Type B pancreatic cell (in vitro differentiated cells): ENCODE results near the gene SPOCK3. TPM values are rescaled to one million over a fixed set of nuclear protein-coding genes. Genes with fewer than 3 reads are reported as not detected.

Source experiments
- DNase-seq: peaks from one replicate; pipeline ENCODE4 v3.0.0; 2021; ENCODE audit warnings: mixed read lengths; ENCODE audit not compliant: unreplicated experiment; ENCODE audit errors: extremely low spot score
- H3K27ac Mint-ChIP-seq: 2 replicates; pipeline ENCODE4 v1.8.0; 2021; ENCODE audit warnings: mild to moderate bottlenecking, mixed read lengths
- H3K27me3 Mint-ChIP-seq: 2 replicates; pipeline ENCODE4 v1.8.0; 2021; ENCODE audit warnings: mixed read lengths
- H3K36me3 Mint-ChIP-seq: 2 replicates; pipeline ENCODE4 v1.8.0; 2021; ENCODE audit warnings: mixed read lengths
- H3K4me1 Mint-ChIP-seq: one replicate; pipeline ENCODE4 v1.8.0; 2021; ENCODE audit warnings: mixed read lengths; ENCODE audit not compliant: unreplicated experiment
- H3K4me3 Mint-ChIP-seq: 2 replicates; pipeline ENCODE4 v1.8.0; 2021; ENCODE audit warnings: mild to moderate bottlenecking, mixed read lengths
- H3K9me3 Mint-ChIP-seq: 2 replicates; pipeline ENCODE4 v1.8.0; 2021; ENCODE audit warnings: mixed read lengths
- CTCF ChIP-seq: fragments of 200-600 bp; sonication (generic); conservative IDR thresholded peaks from 2 replicates; pipeline ENCODE4 v1.5.0; 2021; ENCODE audit warnings: antibody characterized with exemption, mild to moderate bottlenecking
- total RNA-seq: library from RNA; stranded (reverse); gene quantifications from 2 replicates; pipeline ENCODE4 v1.2.1, GENCODE V29; 2021; ENCODE audit warnings: low replicate concordance

Gene SPOCK3
- total RNA-seq, 1 donor from 2014 or later: 7.1 TPM

GRCh38 chr4:167111092-167111491, 123.2 kb downstream of the SPOCK3 start:
- no peak overlapping the region for H3K4me3 Mint-ChIP-seq
- no peaks in the 10 kb centered on the region for H3K27me3 Mint-ChIP-seq
- H3K4me1 Mint-ChIP-seq: no peaks in the 10 kb centered on the region
- H3K36me3 Mint-ChIP-seq: no peaks in the 10 kb centered on the region
- no peaks in the 10 kb centered on the region for H3K9me3 Mint-ChIP-seq
- H3K27ac Mint-ChIP-seq: no peak overlapping the region
- TF ChIP-seq CTCF: no peak
- DNase-seq: no peak

GRCh38 chr4:167109859-167110258, 124.4 kb downstream of the SPOCK3 start:
- no peak for TF ChIP-seq CTCF
- no peaks in the 10 kb centered on the region for H3K9me3 Mint-ChIP-seq
- DNase-seq: no peak
- no peak overlapping the region for H3K4me3 Mint-ChIP-seq
- no peak overlapping the region for H3K27ac Mint-ChIP-seq
- no peaks in the 10 kb centered on the region for H3K27me3 Mint-ChIP-seq
- no peaks in the 10 kb centered on the region for H3K4me1 Mint-ChIP-seq
- no peaks in the 10 kb centered on the region for H3K36me3 Mint-ChIP-seq

- no peaks in the 10 kb centered on the region for H3K36me3 Mint-ChIP-seq
- no peak for DNase-seq
- no peak overlapping the region for H3K4me3 Mint-ChIP-seq
- H3K27me3 Mint-ChIP-seq: no peaks in the 10 kb centered on the region
- H3K9me3 Mint-ChIP-seq: no peaks in the 10 kb centered on the region
- no peak overlapping the region for H3K27ac Mint-ChIP-seq
- H3K4me1 Mint-ChIP-seq: no peaks in the 10 kb centered on the region
- TF ChIP-seq CTCF: no peak
These were observed 128.4 kb downstream of the SPOCK3 start for GRCh38 chr4:167105857-167106256.

GRCh38 chr4:167102475-167102874, 131.8 kb downstream of the SPOCK3 start:
- Mint-ChIP-seq H3K27me3 (no peaks in the 10 kb centered on the region), H3K9me3 (no peaks in the 10 kb centered on the region), H3K36me3 (no peaks in the 10 kb centered on the region), H3K27ac (no peak overlapping the region), H3K4me1 (no peaks in the 10 kb centered on the region), H3K4me3 (no peak overlapping the region)
- DNase-seq: no peak
- no peak for TF ChIP-seq CTCF

- Mint-ChIP-seq H3K4me1 (no peaks in the 10 kb centered on the region), H3K9me3 (no peaks in the 10 kb centered on the region), H3K27ac (no peak overlapping the region), H3K4me3 (no peak overlapping the region), H3K36me3 (no peaks in the 10 kb centered on the region), H3K27me3 (no peaks in the 10 kb centered on the region)
- no peak for TF ChIP-seq CTCF
- no peak for DNase-seq
These were observed 133.3 kb downstream of the SPOCK3 start for GRCh38 chr4:167101035-167101434.

GRCh38 chr4:167100120-167100519, 134.2 kb downstream of the SPOCK3 start:
- H3K36me3 Mint-ChIP-seq: no peaks in the 10 kb centered on the region
- H3K27ac Mint-ChIP-seq: no peak overlapping the region
- no peak for DNase-seq
- no peak overlapping the region for H3K4me3 Mint-ChIP-seq
- no peaks in the 10 kb centered on the region for H3K9me3 Mint-ChIP-seq
- TF ChIP-seq CTCF: no peak
- no peaks in the 10 kb centered on the region for H3K4me1 Mint-ChIP-seq
- no peaks in the 10 kb centered on the region for H3K27me3 Mint-ChIP-seq
